GM18511 (cell line): ENCODE data around the gene RPL11.
"Not testable (repeated sequence)": the region's sequence is repeated elsewhere in the genome, so short reads cannot be mapped to it uniquely, and the experiment has no call there.

Experiments used
- ATAC-seq: cut with Tn5 transposase; IDR thresholded peaks from one replicate; pipeline ENCODE4 v1.9.1; 2021; ENCODE audit warnings: mild to moderate bottlenecking, moderate library complexity; ENCODE audit not compliant: unreplicated experiment

Gene RPL11

GRCh38 chr1:23684415-23684814 is 7.2 kb upstream of the RPL11 start:
- ATAC-seq = no peak

- ATAC-seq = not testable (repeated sequence)
These were observed 6.4 kb upstream of the RPL11 start for GRCh38 chr1:23685197-23685596.

- ATAC-seq = not testable (repeated sequence)
These were observed 3.9 kb upstream of the RPL11 start for GRCh38 chr1:23687680-23688079.

- ATAC-seq = not testable (repeated sequence)
These were observed 3.3 kb upstream of the RPL11 start for GRCh38 chr1:23688281-23688680.

GRCh38 chr1:23692308-23692871 is 784 bp downstream of the RPL11 start:
- ATAC-seq = no peak

- ATAC-seq = no peak
These were observed 2.0 kb downstream of the RPL11 start for GRCh38 chr1:23693599-23693998.

- no peak for ATAC-seq
These were observed 2.8 kb downstream of the RPL11 start for GRCh38 chr1:23694371-23694770.

GRCh38 chr1:23695667-23696066 is 4.1 kb downstream of the RPL11 start:
- no peak for ATAC-seq

GRCh38 chr1:23696335-23696989 is 4.9 kb downstream of the RPL11 start:
- no peak for ATAC-seq

GRCh38 chr1:23698466-23698865 is 6.9 kb downstream of the RPL11 start:
- ATAC-seq = no peak

- ATAC-seq = no peak
These were observed 7.9 kb downstream of the RPL11 start for GRCh38 chr1:23699280-23700179.

GRCh38 chr1:23701310-23701709 is 9.7 kb downstream of the RPL11 start:
- ATAC-seq = no peak

- ATAC-seq = no peak
These were observed 10.4 kb downstream of the RPL11 start for GRCh38 chr1:23701996-23702395.

- ATAC-seq = no peak
These were observed 13.4 kb downstream of the RPL11 start for GRCh38 chr1:23704834-23705495.

- no peak for ATAC-seq
These were observed 17.6 kb downstream of the RPL11 start for GRCh38 chr1:23709229-23709628.

GRCh38 chr1:23718482-23718881 is 26.9 kb downstream of the RPL11 start:
- ATAC-seq = no peak

- no peak for ATAC-seq
These were observed 27.7 kb downstream of the RPL11 start for GRCh38 chr1:23719162-23719820.

- ATAC-seq = peak; percentile 69
These were observed 28.8 kb downstream of the RPL11 start for GRCh38 chr1:23720256-23720995.

- no peak for ATAC-seq
These were observed 31.0 kb downstream of the RPL11 start for GRCh38 chr1:23722652-23723051.

- ATAC-seq = no peak
These were observed 35.1 kb downstream of the RPL11 start for GRCh38 chr1:23726686-23727085.
